Measurements from ENCODE around the gene TMBIM1.

- TF ChIP-seq CTCF (conservative IDR thresholded peaks at IDR 0.05 in 1 of 2, IDR thresholded peaks at IDR 0.05 in 1 of 2; ENCODE audit: low read depth in 1 of 2, low read length in 2 of 2) (no peak), EZH2 (IDR thresholded peaks at IDR 0.05; ENCODE audit: low read length, missing control alignments) (no peak)
Observed at GRCh38 chr2:218340656-218341055, 48.4 kb upstream of the TMBIM1 start.

Measured in fibroblast of lung (primary cell).